ENCODE data around the gene FARS2.
A peak's percentile ranks its signal among the peaks of the same experiment; 100 is the strongest.

Gene FARS2

DNA sequence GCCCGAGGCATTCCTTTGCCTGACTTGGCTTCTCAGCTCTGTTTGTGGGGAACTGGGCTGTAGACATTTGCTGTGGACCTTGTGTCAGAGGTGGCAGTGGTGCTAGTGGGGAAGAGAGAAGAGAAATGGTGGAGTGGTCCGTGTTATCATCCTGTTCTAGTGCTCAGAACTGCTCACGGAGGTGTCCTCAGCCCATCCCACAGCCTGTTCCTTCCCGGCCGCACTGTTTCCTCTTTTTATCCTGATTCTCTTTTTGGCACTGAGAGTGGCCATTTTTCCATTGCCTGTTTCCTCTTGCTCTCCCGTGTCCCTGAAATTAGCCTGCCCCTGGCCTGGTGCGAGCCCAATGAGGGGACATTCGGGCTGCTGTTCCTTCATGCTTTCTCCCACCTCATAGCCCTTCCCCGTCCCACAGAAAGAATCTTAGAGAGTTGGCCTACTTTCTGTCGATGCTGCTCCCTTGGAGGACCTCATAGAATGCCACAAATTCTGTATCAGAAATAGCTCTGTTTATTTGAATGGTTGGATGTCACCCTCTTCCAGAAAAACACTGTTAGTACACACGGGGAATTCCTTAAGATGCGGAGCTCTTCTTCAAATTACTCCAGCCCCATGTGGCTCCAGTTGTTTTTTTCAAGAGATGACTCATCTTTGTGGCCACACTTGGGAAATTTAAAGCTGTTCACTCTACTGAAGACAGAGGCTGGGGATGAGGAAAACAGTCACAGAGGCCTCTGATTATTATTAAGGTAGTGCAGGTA lies 26.1 kb downstream of the FARS2 start:
- DNase-seq = no peak

GRCh38 chr6:5287966-5288297 lies 26.6 kb downstream of the FARS2 start:
- DNase-seq = no peak

DNA sequence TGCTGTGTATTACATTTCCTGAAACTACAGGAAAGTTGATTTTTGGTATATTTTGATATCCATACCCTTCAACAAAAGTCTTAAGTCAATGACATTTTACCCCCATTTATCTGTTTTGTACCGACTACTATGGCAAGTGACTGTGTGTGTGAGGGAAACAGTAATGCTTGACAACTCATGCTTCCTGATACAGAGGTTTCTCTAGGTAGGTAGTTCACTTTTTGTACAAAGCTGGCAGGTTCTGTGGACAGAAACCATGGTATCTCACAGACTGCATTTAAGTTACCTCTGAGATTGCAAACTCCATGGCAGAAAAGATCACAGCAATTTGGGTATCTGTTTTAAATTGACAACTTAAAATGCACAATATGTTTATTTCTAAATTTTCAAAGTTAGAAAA lies 28.8 kb downstream of the FARS2 start:
- DNase-seq = no peak

GRCh38 chr6:5290500-5290899 lies 29.2 kb downstream of the FARS2 start:
- DNase-seq = no peak

- DNase-seq = no peak
Measured at GRCh38 chr6:5292154-5292553, 30.8 kb downstream of the FARS2 start.

DNA sequence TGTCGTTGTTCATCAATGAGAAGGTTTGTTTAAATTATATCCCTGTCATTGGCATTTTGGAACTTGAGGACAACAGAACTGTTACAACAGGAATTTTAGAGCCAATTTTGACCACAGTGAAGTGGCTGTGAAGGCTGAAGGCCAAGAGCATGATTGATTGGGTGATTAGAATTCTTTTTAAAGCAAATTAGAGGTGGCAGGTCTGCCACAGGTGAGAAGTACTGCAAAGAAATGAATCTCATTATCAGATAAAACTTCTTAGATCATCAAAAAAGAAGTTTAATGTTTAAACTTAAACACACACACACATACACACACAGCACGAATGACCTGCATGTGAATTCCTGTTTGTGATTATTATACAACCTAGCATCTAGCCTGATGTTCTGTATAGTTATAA lies 32.4 kb downstream of the FARS2 start:
- DNase-seq = no peak

DNA sequence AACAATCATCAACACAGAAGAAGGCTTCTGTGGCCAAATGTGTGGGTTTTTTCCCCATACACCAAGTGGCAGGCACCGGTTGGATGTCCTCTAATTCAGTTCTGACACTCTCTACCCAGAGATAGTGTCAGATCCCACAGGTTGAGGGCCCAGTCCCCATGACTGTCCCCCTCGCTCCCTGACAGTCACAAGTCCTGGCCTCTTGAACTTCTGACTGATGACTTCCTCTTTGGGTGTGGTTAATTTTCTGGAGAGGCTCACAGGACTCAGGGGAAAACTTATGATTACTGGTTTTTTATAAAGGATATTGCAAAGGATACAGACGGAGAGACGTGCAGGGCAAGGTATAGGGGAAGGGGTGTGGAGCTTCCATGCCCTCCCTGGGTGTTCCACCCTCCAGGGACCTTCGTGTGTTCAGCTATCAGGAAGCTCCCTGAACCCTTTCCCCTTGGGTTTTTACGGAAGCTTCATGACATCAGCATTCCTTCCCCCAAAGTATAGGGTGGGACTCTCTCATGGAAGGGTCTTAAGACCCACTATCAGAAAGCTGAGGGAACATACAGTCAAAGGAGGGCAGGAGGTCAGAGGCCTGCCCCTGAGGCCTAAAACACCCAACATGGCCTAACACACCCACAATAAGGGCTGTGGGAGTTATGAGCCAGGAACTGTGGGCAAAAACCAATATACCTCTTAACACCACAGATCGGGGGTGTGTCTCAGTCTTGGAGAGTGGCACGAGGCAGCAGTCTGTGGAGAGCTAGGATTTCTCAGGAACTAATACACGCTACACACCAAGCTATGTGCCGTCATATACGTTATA lies 33.3 kb downstream of the FARS2 start:
- DNase-seq = peak; percentile 48

- no peak for DNase-seq
Measured at GRCh38 chr6:5295623-5296022, 34.3 kb downstream of the FARS2 start.

GRCh38 chr6:5300206-5300764 lies 39.0 kb downstream of the FARS2 start:
- no peak for DNase-seq

DNA sequence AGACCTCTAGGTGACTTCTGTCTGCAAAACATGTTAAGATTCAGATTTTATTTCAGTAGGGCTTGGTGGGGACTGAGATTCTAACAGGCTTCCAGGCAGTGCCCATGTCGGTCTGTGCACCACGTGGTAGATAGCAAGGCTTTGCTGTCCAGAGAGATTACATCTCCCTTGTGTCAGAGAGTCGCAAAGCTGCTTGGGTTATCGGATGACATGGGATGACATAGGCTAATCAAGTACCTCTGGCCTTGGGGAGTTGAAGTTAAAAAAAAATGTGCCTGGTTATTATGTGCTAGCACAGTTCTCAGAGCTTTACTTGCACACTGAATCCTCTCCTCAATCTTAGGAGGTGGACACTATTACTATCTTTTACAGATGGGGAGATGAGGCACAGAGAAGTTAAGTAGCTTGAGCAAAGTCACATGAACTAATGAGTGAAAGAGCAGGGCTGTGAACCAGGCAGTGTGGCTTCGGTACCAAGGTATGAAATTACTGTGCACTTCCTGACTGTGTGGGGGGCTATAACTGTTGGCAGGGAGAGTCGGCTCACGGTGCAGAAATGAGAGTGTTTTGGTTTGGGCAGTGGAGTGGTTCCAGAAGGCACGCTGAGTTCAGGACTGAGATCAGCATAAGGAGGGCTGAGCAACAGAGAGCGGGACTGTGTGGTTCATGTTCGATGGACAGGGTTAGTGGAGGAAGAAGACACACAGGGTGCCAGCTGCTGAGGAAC lies 41.1 kb downstream of the FARS2 start:
- DNase-seq = peak; percentile 94

DNA sequence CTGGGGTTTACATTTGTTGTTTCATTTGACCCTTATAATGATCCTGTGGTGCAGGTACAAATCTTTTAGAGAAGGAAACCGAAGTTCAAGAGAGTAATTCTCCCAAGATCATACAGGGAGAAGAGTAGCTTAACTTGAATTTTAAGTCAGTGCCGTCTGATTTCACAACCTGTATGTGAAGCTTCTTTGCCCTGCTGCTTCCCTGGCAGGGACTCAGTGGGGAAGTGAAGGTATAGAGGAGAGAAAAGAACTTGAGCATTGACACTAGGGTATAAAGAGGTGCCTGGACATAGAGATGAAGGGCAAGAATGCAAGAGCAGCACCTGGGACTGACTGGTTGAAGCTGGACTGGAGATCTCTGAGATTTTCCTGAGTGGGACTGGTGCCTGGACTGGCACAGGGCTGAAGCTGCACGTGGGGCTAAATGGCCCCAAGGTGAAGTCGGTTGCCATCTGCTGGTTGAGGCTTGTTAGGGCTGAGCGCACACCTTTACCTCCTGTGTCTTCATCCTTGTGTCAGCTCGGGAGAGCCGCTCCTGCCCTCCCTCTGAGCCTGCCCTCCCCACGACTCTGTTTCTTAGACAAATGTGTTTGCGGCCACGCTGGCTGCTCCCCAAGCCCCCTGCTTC lies 41.8 kb downstream of the FARS2 start:
- peak; percentile 83 for DNase-seq

DNA sequence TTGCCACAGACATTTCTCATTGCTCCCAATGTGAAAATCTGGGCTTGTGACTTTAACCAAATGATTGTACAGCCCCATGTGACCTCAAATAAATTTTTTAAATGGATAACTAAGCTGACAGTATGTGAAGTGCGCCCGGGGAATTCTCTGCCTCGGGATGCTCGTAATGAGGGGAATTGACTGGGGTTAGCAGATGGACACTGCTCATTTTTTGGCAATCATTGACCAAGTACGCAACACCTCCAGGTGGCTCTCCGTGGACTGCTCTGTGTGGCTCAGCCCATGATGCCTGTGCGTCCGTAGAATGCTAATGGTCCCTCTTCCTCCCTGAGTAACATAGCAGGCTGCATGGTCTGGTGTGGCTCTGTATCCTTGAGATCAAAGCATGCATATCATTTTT lies 42.4 kb downstream of the FARS2 start:
- DNase-seq = no peak

DNA sequence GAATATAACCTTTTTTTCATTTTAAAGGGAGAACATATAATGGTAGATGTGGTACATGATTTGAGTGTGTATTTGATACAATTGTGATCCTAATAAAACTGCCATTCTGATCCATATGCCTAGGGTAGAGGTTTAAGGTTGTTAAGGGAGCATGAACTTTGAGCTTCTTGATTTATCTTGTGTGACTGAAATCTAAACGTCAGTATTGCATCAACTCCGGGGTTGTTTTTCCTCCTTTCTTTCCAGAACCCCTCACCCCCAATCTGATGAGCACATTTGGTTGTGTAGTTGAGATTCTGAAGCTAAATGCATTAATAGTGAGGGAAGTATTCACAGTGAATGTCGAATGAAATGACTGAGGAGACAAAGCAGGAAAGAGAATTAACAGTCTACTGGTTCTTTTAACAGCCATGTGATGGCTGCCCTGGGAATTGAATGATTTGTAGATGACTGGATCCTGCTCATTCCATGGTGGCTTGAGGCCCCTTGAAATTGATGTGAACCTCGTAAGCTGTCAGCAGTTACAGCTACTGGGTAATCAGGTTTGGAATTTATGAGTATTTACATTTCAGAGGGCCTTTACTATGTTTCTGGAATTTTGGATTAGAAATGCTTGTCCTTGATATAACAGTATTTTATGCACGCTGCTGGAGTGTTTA lies 44.8 kb downstream of the FARS2 start:
- no peak for DNase-seq

DNA sequence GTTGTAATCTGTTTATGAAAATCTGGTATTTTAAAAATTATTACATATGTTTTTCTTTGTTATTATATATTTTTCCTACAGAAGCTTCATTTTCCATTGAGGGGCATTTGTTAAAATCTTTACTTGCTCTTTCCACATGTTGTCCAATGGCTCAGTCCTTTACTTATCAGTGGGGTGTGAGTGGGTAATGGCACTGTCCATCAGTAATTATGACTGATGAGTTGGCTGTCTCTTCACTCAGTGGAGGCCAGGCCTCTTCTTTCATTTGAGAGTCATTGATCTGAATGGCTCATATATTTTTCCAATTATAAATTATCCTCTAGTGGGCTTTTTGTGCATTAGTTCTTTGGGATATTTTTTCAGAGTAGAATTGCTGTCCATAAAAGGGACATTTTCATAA lies 45.7 kb downstream of the FARS2 start:
- no peak for DNase-seq

GRCh38 chr6:5308066-5308465 lies 46.8 kb downstream of the FARS2 start:
- DNase-seq = no peak

DNA sequence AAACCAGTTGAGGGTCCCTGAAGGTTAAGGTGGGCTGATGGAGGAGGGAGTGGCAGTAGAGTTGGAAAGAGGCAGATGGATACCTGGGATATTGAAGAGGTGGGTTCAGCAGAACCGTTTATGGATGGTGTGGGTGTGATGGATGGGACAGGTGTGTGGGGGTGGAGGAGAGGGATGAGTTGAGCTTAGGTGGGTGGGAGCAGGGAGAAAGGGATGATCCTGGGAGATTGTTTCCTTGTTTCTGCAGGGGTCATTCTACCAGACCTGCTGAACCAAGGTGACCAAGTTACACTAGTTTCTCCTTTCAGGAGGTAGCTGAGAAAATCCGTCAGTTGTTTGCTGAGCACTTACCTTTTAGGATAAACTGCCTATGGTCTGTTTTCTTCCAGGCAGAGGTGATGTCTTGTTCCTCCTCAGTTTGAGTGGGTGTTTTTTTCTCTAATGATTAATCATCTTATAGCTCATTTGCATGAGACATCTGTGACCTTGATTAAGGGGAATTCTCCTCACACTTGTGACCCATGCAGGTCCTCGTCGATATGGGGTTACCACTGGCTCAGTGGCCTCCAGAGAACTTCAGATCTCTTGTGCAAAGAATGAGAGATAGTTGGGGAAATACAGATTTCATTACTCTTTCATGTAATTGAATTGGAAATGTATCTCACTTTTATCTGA lies 53.0 kb downstream of the FARS2 start:
- no peak for DNase-seq

- no peak for DNase-seq
Measured at GRCh38 chr6:5315881-5316280, 54.6 kb downstream of the FARS2 start.

DNA sequence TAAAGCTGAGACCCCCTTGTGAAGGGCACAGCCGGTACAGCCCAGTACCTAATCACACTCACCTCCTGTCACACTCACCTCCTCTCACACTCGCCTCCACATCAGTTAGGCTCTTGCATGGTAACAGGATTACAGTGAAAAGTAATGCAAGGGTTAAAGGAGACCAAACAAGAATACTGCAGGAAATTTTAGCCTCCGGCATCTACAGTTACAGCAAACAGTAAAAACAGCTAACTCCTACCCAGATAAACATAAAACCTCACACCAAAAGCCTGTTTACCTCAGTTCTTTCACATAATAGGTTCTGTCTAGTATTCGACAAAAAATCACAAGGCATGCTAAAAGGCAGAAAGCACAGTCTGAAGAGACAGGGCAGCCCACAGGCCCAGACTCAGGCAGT lies 55.6 kb downstream of the FARS2 start:
- no peak for DNase-seq

DNA sequence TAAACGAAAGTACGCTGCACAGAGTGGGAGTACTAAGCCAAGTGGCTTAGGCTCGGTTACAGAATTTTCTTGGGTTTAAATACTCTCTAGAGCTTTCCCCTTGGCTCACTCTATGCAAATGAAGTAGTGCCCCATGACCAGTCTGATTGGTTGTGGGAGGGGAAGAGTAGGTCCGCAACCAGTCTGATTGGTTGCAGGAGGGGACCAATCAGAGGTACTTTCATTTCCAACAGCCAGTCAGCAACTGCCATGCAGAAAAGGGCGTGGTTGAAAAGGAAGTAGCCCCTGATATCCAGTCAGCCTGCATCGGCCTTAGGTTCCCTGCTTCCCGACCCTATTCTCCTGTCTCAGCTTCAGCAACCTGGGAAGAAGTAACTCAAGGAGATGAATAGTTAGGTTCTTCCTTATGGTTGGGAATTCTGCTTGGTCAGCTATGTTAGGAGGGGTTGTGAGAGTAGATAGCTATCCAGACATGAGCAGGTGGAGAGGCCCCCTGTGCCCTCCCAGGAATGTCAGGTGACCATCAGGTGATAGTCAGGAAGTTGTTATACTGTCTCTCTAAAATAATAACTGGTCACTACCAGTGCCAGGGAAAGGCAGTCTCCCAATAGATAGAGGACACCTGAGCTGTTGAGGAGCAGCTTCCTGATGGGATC lies 57.4 kb downstream of the FARS2 start:
- no peak for DNase-seq

- DNase-seq = no peak
Measured at GRCh38 chr6:5323979-5324378, 62.7 kb downstream of the FARS2 start.

DNA sequence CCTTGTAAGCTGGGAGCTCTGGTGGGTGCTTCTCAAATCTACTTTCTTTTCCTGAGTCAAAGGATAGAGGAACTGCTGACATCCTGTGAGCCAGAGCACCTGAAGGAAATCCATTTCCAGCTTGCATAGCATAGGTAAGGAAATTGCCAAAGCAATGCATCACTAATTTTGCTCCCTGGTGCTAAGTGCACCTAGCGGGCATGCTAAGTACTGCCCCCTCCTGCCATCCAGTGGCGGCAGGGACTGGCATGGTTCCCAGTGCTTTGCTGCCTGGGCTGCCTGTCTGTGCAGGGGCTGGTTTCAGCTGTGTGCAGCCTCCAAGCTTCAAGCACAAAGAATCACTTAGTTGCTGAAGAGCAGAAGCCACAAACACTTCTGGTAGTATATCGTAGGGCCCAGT lies 63.9 kb downstream of the FARS2 start:
- no peak for DNase-seq
